ENCODE results near the gene SLC26A6. TPM values are rescaled to one million over a fixed set of nuclear protein-coding genes. Genes with fewer than 3 reads are reported as not detected.
A peak's percentile ranks its signal among the peaks of the same experiment; 100 is the strongest.

SLC26A6 gene
- total RNA-seq, 4 donors from 2014 or later: 6.1 to 17.3 (median 10.1) TPM

- no peak for DNase-seq
- intact Hi-C loops (cut with DNase I; ENCODE audit: low total_unique reads) (no loop called here), in situ Hi-C loops (cut with MboI; ENCODE audit: low sequenced_read_pairs in 4 of 4) (no loop called here)
- H3K9me3 ChIP-seq: no peaks in the 10 kb centered on the region
- no peak overlapping the region for H3K4me3 ChIP-seq
- H3K27ac ChIP-seq: no peak overlapping the region
- TF ChIP-seq, protein P1, sequence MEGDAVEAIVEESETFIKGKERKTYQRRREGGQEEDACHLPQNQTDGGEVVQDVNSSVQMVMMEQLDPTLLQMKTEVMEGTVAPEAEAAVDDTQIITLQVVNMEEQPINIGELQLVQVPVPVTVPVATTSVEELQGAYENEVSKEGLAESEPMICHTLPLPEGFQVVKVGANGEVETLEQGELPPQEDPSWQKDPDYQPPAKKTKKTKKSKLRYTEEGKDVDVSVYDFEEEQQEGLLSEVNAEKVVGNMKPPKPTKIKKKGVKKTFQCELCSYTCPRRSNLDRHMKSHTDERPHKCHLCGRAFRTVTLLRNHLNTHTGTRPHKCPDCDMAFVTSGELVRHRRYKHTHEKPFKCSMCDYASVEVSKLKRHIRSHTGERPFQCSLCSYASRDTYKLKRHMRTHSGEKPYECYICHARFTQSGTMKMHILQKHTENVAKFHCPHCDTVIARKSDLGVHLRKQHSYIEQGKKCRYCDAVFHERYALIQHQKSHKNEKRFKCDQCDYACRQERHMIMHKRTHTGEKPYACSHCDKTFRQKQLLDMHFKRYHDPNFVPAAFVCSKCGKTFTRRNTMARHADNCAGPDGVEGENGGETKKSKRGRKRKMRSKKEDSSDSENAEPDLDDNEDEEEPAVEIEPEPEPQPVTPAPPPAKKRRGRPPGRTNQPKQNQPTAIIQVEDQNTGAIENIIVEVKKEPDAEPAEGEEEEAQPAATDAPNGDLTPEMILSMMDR (IDR thresholded peaks at IDR 0.05 in 4 of 5, conservative IDR thresholded peaks at IDR 0.05 in 1 of 5): no peak
- TF ChIP-seq POLR2A (IDR thresholded peaks at IDR 0.05): no peak
- peaks cover 26 to 35% (median 35%) of the 10 kb centered on the region in 3 donors for H3K27me3 ChIP-seq
- peaks cover 5 to 21% of the 10 kb centered on the region in 2 donors for H3K4me1 ChIP-seq
- no peaks in the 10 kb centered on the region for H3K36me3 ChIP-seq
- ATAC-seq: no peak
These were observed 29.7 kb upstream of the SLC26A6 start for GRCh38 chr3:48664929-48665328.

DNA sequence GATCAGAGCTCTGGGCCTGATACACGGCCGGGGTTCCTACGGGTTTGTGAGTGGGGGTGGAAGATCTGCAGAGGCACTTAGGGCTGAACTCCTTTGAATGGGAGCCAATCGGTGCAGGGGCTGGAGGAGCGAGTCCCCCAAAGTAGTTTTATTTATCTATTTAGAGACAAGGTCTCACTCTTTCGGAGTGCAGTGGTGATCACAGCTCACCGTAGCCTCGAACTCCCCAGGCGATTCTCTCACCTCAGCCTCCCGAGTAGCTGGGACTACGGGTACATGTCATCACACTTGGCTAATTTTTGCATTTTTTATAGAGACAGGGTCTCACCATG lies 29.0 kb upstream of the SLC26A6 start:
- peak overlapping the region in 1 of 4 donors; percentile 42 for H3K4me3 ChIP-seq
- peaks cover 26 to 35% (median 35%) of the 10 kb centered on the region in 3 donors for H3K27me3 ChIP-seq
- H3K36me3 ChIP-seq: no peaks in the 10 kb centered on the region
- H3K27ac ChIP-seq: no peak overlapping the region
- intact Hi-C loops (cut with DNase I; ENCODE audit: low total_unique reads): no loop called here
- DNase-seq (no peak), ATAC-seq (no peak)
- in situ Hi-C loops (cut with MboI; ENCODE audit: low sequenced_read_pairs in 4 of 4): no loop called here
- peaks cover 5 to 21% of the 10 kb centered on the region in 2 donors for H3K4me1 ChIP-seq
- H3K9me3 ChIP-seq: no peaks in the 10 kb centered on the region
- no peak for TF ChIP-seq POLR2A (IDR thresholded peaks at IDR 0.05)
- TF ChIP-seq, protein P1 (IDR thresholded peaks at IDR 0.05 in 4 of 5, conservative IDR thresholded peaks at IDR 0.05 in 1 of 5): no peak

DNA sequence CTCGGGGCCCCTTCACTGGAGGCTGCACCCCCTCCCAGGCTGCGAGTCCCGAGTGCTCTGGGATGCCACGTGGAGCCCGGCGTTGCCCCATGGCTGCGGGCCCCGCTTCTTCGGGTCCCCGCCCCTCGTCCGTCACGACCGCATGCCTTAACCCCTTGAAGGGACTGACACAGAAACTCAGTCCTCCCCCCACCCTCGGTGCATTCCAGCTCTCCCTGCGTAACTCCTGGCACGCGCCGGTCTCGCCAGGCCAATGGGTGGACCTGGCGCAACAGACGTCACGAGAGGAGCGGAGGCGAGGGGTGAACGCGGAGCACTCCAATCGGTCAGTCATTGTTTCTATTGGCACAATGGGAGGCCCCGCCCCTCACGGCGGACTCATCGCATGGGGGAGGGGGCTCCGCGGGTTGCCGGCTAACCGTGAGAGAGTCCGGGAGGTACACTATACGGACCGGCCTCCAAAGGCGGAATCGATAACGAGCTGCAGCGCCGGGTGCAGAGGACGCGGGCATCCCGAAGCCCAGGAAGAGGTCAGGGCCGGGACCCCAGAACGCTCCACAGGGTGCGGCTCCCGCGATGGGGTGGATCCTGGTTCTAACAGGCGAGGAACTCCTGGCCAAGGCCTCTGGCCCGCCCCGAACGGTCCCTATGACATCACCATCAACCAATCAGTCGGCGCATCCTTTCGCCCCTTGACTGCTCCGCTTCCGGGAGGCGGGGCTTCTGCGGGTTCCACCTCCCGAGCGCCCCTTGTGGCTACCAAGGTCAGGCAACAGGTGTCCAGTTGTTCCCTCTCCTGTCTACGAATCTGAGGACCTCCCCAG lies 28.4 kb upstream of the SLC26A6 start:
- peak overlapping the region; percentile 41 to 61 (median 42) for H3K4me3 ChIP-seq
- DNase-seq: peak; percentile 32 to 69
- no peaks in the 10 kb centered on the region for H3K9me3 ChIP-seq
- H3K4me1 ChIP-seq: peaks cover 5 to 21% of the 10 kb centered on the region in 2 donors
- H3K36me3 ChIP-seq: no peaks in the 10 kb centered on the region
- in situ Hi-C loops (cut with MboI; ENCODE audit: low sequenced_read_pairs in 4 of 4): no loop called here
- ATAC-seq: peak; percentile 58 to 70
- peak overlapping the region in 2 of 4 donors; percentile 27 to 28 for H3K27ac ChIP-seq
- intact Hi-C loops (cut with DNase I; ENCODE audit: low total_unique reads): no loop called here
- no peak for TF ChIP-seq POLR2A (IDR thresholded peaks at IDR 0.05)
- TF ChIP-seq, protein P1 (IDR thresholded peaks at IDR 0.05 in 4 of 5, conservative IDR thresholded peaks at IDR 0.05 in 1 of 5): peak in 4 of 5 experiments; percentile 13 to 47 (median 32)
- H3K27me3 ChIP-seq: peaks cover 26 to 35% (median 35%) of the 10 kb centered on the region in 3 donors

DNA sequence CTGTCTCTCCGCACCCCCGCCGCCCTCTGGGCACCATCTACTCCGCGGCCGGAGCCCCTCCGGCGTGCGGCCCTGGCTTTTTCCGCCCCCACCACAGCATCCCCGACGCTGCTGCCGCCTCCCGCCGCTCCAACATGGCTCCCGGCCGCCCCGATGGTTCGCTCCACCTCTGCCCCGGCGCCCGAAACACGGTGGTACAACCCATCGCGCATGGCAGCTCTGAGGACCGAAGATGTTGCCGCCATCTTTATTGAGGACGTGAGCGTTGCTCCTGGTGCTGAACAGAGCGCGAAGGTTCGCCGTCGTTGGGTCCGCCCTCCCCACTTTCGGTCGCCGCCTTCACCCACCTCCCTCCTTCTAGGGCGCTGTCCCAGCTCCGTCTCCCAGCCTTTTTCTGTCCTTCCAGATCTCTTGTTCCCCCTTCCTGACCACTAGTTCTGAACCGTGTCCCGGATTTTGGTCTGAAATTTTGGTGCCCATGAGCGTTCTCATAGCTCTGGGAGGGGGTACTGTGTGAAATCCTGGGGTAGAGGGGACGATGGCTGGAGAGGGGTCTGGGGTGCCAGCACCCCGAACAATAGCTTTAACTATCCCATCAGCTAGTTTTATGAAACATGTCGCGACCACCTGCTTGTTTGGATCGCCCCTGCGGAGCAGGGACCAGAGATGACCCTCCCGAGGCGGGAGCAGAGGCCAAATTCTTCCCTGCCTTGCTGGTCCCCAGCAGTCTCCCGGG lies 27.7 kb upstream of the SLC26A6 start, which contains the start of gene CELSR3:
Gene CELSR3, minus strand, starts transcription at position 134 of the 736 bp plus-strand sequence. CDS start 252 bp downstream, outside the sequence.
- TF ChIP-seq POLR2A (IDR thresholded peaks at IDR 0.05): no peak
- TF ChIP-seq, protein P1 (IDR thresholded peaks at IDR 0.05 in 4 of 5, conservative IDR thresholded peaks at IDR 0.05 in 1 of 5): no peak
- Histone ChIP-seq H3K27ac (peak within 1 kb of the TSS in 2 of 4 donors; percentile 27 to 28), H3K4me1 (peaks cover 5 to 21% of the 10 kb centered on the region in 2 donors), H3K9me3 (no peaks in the 10 kb centered on the region), H3K27me3 (peaks cover 26 to 35% (median 35%) of the 10 kb centered on the region in 3 donors), H3K36me3 (no peaks in the 10 kb centered on the region), H3K4me3 (peak within 1 kb of the TSS; percentile 41 to 61 (median 42))
- DNase-seq (no peak), ATAC-seq (peak in 1 of 2 donors; percentile 30)
- in situ Hi-C loops (cut with MboI; ENCODE audit: low sequenced_read_pairs in 4 of 4): no loop called here
- intact Hi-C loops (cut with DNase I; ENCODE audit: low total_unique reads): no loop called here
